H1 (cell line): ENCODE measurements around the gene CCDC91. TPM values are rescaled to one million over a fixed set of nuclear protein-coding genes. Genes with fewer than 3 reads are reported as not detected.

Source experiments
- GTF2F1 ChIP-seq: IDR thresholded peaks from 2 replicates; pipeline ENCODE4 v1.6.1; 2012; ENCODE audit warnings: low read depth, low read length, improper control_type of control experiment, borderline replicate concordance
- PHF8 ChIP-seq: fragments of 200-600 bp; sonication (generic); conservative IDR thresholded peaks from 2 replicates; pipeline ENCODE4 v1.7.1; 2012; ENCODE audit warnings: low read depth, mild to moderate bottlenecking, inconsistent platforms, low read length, moderate library complexity
- SAP30 ChIP-seq: fragments of 300-600 bp; sonication (generic); IDR thresholded peaks from 2 replicates; pipeline ENCODE4 v1.7.1; 2012; ENCODE audit warnings: low read length, moderate library complexity, mild to moderate bottlenecking, inconsistent platforms; ENCODE audit not compliant: insufficient read depth, insufficient replicate concordance
- SIN3A ChIP-seq, 2 experiments: IDR thresholded peaks in 1 of 2; conservative IDR thresholded peaks in 1 of 2; 2 replicates each; pipeline ENCODE4 v1.6.1; 2011 to 2012; ENCODE audit warnings: low read length in 2 of 2, improper control_type of control experiment in 1 of 2, low read depth in 1 of 2, mild to moderate bottlenecking in 1 of 2
- TEAD4 ChIP-seq: IDR thresholded peaks from 2 replicates; pipeline ENCODE4 v1.6.1; 2012; ENCODE audit warnings: low read depth, low read length, inconsistent platforms, mixed read lengths
- polyA plus RNA-seq, 7 experiments: library from polyadenylated mRNA; depleted of rRNA in 3 of 7; stranded (reverse) in 5 of 7; unstranded in 2 of 7; fragments of >200 nt in 5 of 7; fragments of 200-250 nt in 2 of 7; gene quantifications; 1 replicate in 5 of 7; 2 replicates in 1 of 7; 4 replicates in 1 of 7; pipeline versions ENCODE4 v1.2.1 to v1.2.3, GENCODE V29; 2011 to 2013; ENCODE audit warnings: missing spikeins in 2 of 7, mixed read lengths in 2 of 7
- total RNA-seq: library from RNA; stranded (reverse); fragmentation: NEBNext Ultra II Directional; extraction: Animal tissue kit (Norgen Biotek cat#: 25700); gene quantifications from 2 replicates; pipeline ENCODE4 v1.2.1, GENCODE V29; 2021
- TF ChIP-seq, protein P1 (sequence below): fragments of 300-600 bp; sonication (generic); IDR thresholded peaks from 2 replicates; pipeline ENCODE4 v1.7.1; 2012; ENCODE audit warnings: low read length, moderate library complexity, mild to moderate bottlenecking, inconsistent platforms; ENCODE audit not compliant: insufficient replicate concordance
- TF ChIP-seq, protein P2 (sequence below): IDR thresholded peaks from 2 replicates; pipeline ENCODE4 v1.6.1; 2011; ENCODE audit warnings: low read length, improper control_type of control experiment

CCDC91 gene
- total and polyA plus RNA-seq, 2 of the 8 experiments (the other 6 are each of a cell fraction or from before 2014, with no cell fraction given), result 8.6 to 23.1 TPM

DNA sequence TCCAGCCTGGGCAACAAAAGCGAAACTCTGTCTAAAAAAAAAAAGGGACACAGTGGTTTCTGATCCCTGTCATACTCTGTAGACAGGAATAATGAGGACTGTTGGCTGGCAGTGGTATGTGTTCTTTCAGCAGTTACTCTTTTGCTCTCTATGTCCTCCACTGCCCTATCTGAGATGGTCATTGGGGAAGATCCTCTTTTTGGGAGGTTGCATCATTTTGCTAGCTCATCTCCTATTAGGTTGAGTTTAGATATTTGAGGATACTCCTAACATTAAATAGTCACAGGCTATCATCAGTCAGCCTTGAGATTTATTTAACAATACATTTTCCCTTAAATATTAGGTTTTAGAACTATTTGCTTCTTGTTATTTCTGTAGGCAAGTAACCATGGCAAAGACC lies 5.9 kb upstream of the CCDC91 start (continued):
- TF ChIP-seq, protein P1, sequence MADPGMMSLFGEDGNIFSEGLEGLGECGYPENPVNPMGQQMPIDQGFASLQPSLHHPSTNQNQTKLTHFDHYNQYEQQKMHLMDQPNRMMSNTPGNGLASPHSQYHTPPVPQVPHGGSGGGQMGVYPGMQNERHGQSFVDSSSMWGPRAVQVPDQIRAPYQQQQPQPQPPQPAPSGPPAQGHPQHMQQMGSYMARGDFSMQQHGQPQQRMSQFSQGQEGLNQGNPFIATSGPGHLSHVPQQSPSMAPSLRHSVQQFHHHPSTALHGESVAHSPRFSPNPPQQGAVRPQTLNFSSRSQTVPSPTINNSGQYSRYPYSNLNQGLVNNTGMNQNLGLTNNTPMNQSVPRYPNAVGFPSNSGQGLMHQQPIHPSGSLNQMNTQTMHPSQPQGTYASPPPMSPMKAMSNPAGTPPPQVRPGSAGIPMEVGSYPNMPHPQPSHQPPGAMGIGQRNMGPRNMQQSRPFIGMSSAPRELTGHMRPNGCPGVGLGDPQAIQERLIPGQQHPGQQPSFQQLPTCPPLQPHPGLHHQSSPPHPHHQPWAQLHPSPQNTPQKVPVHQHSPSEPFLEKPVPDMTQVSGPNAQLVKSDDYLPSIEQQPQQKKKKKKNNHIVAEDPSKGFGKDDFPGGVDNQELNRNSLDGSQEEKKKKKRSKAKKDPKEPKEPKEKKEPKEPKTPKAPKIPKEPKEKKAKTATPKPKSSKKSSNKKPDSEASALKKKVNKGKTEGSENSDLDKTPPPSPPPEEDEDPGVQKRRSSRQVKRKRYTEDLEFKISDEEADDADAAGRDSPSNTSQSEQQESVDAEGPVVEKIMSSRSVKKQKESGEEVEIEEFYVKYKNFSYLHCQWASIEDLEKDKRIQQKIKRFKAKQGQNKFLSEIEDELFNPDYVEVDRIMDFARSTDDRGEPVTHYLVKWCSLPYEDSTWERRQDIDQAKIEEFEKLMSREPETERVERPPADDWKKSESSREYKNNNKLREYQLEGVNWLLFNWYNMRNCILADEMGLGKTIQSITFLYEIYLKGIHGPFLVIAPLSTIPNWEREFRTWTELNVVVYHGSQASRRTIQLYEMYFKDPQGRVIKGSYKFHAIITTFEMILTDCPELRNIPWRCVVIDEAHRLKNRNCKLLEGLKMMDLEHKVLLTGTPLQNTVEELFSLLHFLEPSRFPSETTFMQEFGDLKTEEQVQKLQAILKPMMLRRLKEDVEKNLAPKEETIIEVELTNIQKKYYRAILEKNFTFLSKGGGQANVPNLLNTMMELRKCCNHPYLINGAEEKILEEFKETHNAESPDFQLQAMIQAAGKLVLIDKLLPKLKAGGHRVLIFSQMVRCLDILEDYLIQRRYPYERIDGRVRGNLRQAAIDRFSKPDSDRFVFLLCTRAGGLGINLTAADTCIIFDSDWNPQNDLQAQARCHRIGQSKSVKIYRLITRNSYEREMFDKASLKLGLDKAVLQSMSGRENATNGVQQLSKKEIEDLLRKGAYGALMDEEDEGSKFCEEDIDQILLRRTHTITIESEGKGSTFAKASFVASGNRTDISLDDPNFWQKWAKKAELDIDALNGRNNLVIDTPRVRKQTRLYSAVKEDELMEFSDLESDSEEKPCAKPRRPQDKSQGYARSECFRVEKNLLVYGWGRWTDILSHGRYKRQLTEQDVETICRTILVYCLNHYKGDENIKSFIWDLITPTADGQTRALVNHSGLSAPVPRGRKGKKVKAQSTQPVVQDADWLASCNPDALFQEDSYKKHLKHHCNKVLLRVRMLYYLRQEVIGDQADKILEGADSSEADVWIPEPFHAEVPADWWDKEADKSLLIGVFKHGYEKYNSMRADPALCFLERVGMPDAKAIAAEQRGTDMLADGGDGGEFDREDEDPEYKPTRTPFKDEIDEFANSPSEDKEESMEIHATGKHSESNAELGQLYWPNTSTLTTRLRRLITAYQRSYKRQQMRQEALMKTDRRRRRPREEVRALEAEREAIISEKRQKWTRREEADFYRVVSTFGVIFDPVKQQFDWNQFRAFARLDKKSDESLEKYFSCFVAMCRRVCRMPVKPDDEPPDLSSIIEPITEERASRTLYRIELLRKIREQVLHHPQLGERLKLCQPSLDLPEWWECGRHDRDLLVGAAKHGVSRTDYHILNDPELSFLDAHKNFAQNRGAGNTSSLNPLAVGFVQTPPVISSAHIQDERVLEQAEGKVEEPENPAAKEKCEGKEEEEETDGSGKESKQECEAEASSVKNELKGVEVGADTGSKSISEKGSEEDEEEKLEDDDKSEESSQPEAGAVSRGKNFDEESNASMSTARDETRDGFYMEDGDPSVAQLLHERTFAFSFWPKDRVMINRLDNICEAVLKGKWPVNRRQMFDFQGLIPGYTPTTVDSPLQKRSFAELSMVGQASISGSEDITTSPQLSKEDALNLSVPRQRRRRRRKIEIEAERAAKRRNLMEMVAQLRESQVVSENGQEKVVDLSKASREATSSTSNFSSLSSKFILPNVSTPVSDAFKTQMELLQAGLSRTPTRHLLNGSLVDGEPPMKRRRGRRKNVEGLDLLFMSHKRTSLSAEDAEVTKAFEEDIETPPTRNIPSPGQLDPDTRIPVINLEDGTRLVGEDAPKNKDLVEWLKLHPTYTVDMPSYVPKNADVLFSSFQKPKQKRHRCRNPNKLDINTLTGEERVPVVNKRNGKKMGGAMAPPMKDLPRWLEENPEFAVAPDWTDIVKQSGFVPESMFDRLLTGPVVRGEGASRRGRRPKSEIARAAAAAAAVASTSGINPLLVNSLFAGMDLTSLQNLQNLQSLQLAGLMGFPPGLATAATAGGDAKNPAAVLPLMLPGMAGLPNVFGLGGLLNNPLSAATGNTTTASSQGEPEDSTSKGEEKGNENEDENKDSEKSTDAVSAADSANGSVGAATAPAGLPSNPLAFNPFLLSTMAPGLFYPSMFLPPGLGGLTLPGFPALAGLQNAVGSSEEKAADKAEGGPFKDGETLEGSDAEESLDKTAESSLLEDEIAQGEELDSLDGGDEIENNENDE, result no peak
- TF ChIP-seq, protein P2, sequence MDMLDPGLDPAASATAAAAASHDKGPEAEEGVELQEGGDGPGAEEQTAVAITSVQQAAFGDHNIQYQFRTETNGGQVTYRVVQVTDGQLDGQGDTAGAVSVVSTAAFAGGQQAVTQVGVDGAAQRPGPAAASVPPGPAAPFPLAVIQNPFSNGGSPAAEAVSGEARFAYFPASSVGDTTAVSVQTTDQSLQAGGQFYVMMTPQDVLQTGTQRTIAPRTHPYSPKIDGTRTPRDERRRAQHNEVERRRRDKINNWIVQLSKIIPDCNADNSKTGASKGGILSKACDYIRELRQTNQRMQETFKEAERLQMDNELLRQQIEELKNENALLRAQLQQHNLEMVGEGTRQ, result no peak
- TF ChIP-seq TEAD4 (no peak), PHF8 (no peak), GTF2F1 (no peak), SAP30 (no peak), SIN3A (conservative IDR thresholded peaks at IDR 0.05 in 1 of 2, IDR thresholded peaks at IDR 0.05 in 1 of 2; ENCODE audit: low read depth in 1 of 2, low read length in 2 of 2) (no peak)
